NCI-H748 treated with DMSO at 0.1 percent for 48 hours (cell line): ENCODE measurements around the gene GNB1L.

Experiments used
- DNase-seq: peaks from one replicate; lab custom pipeline; 2025; lab: John Stamatoyannopoulos, UW

GNB1L gene

DNA sequence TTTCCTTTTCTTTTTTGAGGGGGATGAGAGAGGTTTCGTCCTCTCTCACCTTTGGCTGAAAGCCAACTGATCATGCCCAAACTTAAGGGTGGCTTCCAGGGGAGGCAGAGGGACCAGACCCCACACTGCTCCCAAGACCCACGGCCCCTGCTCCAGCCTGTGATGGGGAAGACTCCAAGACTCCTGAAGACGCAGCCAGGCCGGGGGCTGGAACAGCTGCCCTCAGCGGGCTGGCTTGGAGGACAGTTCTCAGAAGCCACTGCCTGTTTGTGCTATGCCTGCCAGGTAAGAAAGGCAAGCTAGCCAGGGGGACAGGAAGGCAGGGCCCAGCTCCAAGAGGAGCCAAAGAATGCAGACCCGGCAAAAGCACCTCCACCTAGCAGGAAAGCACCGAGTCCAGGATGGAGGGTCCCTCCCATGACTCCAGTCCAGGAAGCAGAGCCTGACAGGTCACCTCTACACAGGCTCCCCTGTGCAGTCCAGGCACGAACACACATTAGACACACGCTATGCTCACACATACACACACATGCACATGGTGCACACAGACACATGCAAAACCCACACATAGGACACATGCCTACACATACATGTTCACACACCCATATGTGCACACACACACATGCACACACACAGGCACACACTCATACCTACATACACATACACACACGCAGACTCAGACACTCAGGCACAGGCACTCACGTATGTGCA lies 31.3 kb downstream of the GNB1L start:
- DNase-seq: no peak

GRCh38 chr22:19822301-19823117 lies 32.2 kb downstream of the GNB1L start:
- DNase-seq: no peak

- no peak for DNase-seq
Measured at GRCh38 chr22:19821523-19822300, 33.0 kb downstream of the GNB1L start.

- no peak for DNase-seq
Measured at GRCh38 chr22:19820880-19821522, 33.7 kb downstream of the GNB1L start.

DNA sequence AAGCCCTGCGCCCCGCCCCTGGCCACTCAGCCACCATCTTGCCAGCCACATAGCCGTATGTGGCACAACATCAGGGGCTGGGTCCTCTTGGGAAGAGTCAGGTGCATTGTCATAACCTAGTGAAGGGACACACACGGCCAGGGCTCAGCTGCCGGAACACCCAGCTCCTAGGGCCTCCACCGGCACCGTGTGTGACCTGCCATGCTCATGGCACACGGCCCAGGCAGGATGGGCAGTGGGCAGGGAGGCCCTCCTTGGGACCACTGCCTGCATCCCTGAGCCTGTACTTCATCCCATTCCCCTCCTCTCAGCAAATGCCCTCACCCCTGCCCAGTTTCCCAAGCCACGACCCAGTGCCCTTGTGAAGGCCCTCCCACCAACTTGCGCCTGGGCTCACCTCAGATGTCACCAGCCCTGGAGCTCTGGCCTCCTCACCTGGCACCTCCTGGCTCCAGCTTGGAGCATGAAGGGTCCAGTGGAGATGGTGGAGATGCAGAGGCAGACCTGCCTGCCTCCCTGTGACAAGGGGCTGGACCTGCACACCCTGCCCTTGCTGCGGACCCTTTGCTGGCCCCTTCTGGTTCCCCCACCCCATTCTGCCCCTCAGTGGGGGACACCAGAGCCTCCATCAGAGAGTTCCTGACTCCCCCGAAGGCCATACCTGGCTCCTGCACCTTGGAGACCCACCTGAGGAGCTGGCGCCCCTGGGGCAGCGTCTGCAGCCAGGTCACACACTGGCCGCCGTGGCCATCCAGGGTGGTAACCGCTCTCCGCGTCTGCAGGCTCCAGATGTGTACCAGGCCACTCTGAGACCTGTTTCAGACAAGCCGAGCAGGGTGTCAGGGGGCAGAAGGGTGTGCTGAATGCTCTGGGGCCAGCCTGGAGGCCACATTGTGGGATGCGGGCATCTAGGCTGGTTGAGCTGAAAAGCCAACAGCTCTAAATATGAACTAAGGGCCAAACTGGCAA lies 34.5 kb downstream of the GNB1L start:
- DNase-seq: no peak

DNA sequence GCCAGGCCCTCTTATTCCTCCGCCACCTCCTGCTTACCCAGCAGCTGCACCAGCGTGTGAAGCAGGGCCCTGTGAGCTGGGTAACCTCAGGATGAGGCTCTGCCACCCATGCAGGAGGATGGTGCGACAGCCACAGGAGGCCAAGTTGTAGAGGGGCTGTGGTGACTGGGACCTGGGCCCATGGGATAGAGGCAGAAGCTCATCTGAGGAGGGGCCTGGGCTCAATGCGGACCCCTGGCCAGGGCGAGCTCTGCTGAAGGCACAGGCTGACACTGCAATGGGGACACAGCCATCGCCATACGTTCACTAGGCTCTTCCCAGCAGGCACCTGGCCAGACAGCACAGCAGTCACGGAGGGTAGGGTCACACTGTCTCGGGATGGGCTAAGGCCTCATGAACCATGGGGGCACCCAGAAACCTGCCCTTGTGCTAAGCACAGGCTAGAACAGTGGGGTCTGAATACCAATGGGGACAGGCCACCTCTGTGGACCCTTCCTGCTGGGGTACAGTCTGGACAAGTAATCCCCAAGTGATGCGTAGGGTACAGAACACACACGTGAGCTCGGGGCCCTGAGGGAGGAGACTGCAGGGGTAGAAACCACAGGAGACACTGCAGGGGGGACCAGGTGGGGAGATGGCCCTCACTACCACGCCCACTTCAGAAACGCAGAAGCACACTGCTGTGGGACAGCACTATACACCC lies 35.3 kb downstream of the GNB1L start:
- no peak for DNase-seq

- no peak for DNase-seq
Measured at GRCh38 chr22:19818324-19819207, 36.1 kb downstream of the GNB1L start.

- DNase-seq: no peak
Measured at GRCh38 chr22:19816372-19817119, 38.1 kb downstream of the GNB1L start.

DNA sequence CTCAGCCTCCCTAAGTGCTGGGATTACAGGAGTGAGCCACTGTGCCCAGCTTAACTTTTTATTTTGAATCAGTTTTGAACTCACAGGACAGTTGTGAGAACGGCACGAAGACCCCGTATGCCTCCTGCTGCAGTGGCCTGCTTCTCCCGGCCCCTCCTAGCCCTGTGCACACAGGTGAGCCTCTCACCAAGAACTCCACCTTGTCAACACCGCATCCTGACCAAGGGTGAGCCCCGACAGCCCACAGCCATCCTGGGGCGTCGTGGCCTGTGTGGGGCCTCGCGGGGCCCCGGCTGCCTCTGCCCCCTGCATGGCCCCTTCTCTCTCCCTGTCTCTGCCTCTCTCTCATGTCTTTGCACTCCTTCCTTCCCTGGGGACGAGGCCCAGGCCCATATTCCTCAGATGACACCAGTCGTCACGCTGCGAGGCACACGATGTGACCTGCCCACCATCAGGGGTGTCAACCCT lies 38.8 kb downstream of the GNB1L start:
- DNase-seq: no peak

DNA sequence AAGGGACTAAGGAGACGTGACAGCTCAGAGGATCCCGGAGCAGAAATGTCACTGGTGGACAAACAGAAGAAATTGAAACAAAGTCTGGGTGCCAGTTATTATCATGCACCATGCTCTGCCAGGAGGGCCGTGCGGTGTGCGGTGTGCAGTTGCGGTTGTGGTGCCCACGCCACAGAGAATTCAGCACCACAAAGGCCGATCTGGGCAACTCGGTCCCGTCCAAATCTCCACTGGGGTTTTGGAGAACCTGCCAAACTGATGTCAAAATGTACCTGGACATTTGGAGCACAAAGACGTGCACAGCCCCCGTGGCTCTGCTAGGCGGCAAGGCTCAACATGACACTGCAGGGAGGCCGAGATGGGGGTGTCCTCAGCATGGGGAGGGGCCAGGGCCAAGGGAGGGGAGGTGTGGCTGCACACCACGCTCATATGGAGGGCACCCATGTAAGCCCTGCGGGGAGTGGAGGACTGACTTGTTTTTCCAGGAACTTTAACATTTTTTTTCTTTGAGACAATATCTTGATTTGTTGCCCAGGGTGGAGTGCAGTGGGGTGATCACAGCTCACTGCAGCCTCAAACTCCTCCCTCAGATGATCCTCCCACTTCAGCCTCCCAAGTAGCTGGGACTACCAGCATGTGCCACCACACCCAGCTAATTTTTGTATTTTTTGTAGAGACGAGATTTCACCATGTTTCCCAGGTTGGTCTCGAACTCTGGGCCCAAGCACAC lies 39.4 kb downstream of the GNB1L start:
- DNase-seq: no peak

DNA sequence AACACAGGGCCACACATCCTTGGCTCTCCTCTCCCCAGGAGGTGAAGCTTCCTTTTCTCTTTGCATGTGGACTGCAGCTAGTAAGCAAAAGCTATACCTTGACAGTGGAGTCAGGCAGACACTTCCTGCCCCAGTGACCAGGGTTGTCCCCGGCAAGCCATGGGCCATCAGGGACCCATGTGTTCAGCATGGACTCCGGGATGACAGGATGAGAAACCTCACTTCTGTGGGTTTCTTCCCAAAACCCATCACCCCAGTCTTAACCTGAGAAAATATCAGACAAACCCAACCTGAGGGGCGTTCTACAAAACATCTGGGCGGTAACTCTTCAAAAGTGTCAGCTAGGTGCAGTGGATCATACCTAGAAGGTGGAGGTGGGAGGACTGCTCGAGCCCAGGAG lies 40.2 kb downstream of the GNB1L start:
- no peak for DNase-seq

DNA sequence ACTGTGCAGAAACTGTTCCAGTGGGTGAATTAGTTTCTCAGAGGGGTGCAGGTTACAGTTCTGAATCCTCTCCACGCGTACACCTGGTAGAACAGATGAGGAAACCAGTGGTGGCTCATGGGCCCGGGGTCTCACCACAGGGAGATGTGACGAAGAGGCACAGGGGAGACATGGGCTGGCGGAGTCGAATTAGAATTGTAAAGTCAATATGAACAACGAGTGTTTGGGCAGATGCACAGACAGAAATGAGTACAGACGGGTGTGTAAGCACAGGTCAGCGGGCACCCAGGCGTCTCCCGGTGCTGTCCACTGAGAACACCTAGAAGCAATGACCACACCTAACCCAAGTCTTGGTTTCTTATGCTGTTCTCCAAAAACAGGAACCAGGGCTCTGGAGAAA lies 41.8 kb downstream of the GNB1L start:
- no peak for DNase-seq

GRCh38 chr22:19811811-19812771 lies 42.6 kb downstream of the GNB1L start:
- DNase-seq: no peak

- DNase-seq: no peak
Measured at GRCh38 chr22:19811211-19811621, 43.5 kb downstream of the GNB1L start.

DNA sequence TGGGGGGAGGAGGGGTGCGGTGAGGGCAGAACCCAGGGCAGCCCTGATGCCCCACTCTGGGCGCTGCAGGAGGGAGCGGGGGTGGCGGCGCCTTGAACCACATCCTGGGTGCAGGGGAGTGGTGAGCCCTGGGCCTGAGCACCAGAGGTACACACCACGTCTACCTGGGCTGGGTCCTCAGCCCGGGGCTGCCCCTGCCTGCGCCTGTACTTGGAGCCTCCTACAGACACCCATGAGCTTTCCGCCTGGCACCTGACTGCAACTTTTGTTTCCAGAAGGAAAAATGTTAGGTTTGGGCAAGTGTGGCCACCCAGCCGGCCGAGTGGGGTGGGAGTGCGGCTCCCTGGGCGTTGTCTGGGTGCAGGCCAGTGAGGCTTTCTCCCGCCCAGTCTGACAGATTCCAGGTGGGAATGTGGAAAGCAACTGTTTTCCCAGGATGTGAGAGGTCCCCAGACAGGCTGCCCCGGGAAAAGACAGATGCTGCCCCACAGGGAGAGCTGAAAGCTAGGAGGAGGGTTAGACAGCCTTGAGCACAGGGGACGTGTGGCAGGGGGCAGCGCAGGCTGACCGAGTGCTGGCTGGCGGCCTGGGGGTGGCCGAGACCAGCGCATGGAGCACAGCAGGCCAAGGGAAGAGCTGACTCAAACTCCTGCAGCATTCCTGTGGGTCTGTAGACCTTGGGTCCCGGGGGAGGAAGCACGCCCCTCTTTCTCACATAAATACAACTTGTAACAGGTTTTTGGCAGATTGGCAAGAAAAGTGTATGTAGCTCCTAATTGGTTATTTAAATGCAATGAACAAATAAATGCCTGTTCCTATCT lies 44.1 kb downstream of the GNB1L start:
- DNase-seq: no peak

DNA sequence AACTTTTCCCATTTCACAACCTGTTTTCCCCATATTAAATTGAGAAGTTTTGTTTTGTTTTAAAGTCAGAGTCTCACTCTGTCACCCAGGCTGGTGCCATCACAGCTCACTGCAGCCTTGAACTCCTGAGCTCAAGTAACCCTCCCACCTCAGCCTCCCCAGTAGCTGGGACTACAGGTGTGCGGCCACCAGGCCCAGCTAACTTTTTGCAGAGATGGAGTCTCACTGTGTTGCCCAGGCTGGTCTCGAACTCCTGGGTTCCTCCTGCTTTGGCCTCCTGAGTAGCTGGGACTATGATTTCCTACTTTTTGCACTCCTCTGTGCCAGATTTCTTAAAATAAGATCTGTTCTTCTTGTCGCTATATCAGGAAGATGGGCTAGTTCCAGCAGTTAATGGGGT lies 44.9 kb downstream of the GNB1L start:
- DNase-seq: no peak
